Measurements from ENCODE around the gene AKNA.

AKNA gene

GRCh38 chr9:114290561-114290986, 97.2 kb downstream of the AKNA start:
- Histone ChIP-seq H3K36me3 (ENCODE audit: control insufficient read depth, insufficient read depth, low read length) (no peaks in the 10 kb centered on the region), H3K9ac (ENCODE audit: low read length) (no peak overlapping the region), H3K9me3 (ENCODE audit: control insufficient read depth, low read length) (no peaks in the 10 kb centered on the region), H3K4me3 (ENCODE audit: low read length) (no peak overlapping the region), H3K4me1 (ENCODE audit: control insufficient read depth, insufficient read depth, low read length) (no peaks in the 10 kb centered on the region), H3K27me3 (ENCODE audit: control insufficient read depth, insufficient read depth, low read length) (peaks cover 2% of the 10 kb centered on the region)

GRCh38 chr9:114289571-114290481, 98.0 kb downstream of the AKNA start:
- no peak overlapping the region for H3K9ac ChIP-seq (ENCODE audit: low read length)
- H3K27me3 ChIP-seq (ENCODE audit: control insufficient read depth, insufficient read depth, low read length), result peaks cover 2% of the 10 kb centered on the region
- no peaks in the 10 kb centered on the region for H3K4me1 ChIP-seq (ENCODE audit: control insufficient read depth, insufficient read depth, low read length)
- no peaks in the 10 kb centered on the region for H3K36me3 ChIP-seq (ENCODE audit: control insufficient read depth, insufficient read depth, low read length)
- H3K9me3 ChIP-seq (ENCODE audit: control insufficient read depth, low read length), result no peaks in the 10 kb centered on the region
- no peak overlapping the region for H3K4me3 ChIP-seq (ENCODE audit: low read length)

GRCh38 chr9:114289106-114289505, 98.7 kb downstream of the AKNA start:
- no peak overlapping the region for H3K4me3 ChIP-seq (ENCODE audit: low read length)
- peaks cover 2% of the 10 kb centered on the region for H3K27me3 ChIP-seq (ENCODE audit: control insufficient read depth, insufficient read depth, low read length)
- no peaks in the 10 kb centered on the region for H3K9me3 ChIP-seq (ENCODE audit: control insufficient read depth, low read length)
- H3K36me3 ChIP-seq (ENCODE audit: control insufficient read depth, insufficient read depth, low read length), result no peaks in the 10 kb centered on the region
- H3K4me1 ChIP-seq (ENCODE audit: control insufficient read depth, insufficient read depth, low read length), result no peaks in the 10 kb centered on the region
- H3K9ac ChIP-seq (ENCODE audit: low read length), result no peak overlapping the region

GRCh38 chr9:114288193-114289091, 99.3 kb downstream of the AKNA start:
- H3K9me3 ChIP-seq (ENCODE audit: control insufficient read depth, low read length), result no peaks in the 10 kb centered on the region
- no peak overlapping the region for H3K4me3 ChIP-seq (ENCODE audit: low read length)
- no peaks in the 10 kb centered on the region for H3K4me1 ChIP-seq (ENCODE audit: control insufficient read depth, insufficient read depth, low read length)
- H3K36me3 ChIP-seq (ENCODE audit: control insufficient read depth, insufficient read depth, low read length), result no peaks in the 10 kb centered on the region
- no peak overlapping the region for H3K9ac ChIP-seq (ENCODE audit: low read length)
- peaks cover 2% of the 10 kb centered on the region for H3K27me3 ChIP-seq (ENCODE audit: control insufficient read depth, insufficient read depth, low read length)

GRCh38 chr9:114287763-114288192, 100.0 kb downstream of the AKNA start:
- peaks cover 2% of the 10 kb centered on the region for H3K27me3 ChIP-seq (ENCODE audit: control insufficient read depth, insufficient read depth, low read length)
- H3K9me3 ChIP-seq (ENCODE audit: control insufficient read depth, low read length), result no peaks in the 10 kb centered on the region
- no peak overlapping the region for H3K9ac ChIP-seq (ENCODE audit: low read length)
- no peaks in the 10 kb centered on the region for H3K4me1 ChIP-seq (ENCODE audit: control insufficient read depth, insufficient read depth, low read length)
- H3K4me3 ChIP-seq (ENCODE audit: low read length), result no peak overlapping the region
- H3K36me3 ChIP-seq (ENCODE audit: control insufficient read depth, insufficient read depth, low read length), result no peaks in the 10 kb centered on the region

DNA sequence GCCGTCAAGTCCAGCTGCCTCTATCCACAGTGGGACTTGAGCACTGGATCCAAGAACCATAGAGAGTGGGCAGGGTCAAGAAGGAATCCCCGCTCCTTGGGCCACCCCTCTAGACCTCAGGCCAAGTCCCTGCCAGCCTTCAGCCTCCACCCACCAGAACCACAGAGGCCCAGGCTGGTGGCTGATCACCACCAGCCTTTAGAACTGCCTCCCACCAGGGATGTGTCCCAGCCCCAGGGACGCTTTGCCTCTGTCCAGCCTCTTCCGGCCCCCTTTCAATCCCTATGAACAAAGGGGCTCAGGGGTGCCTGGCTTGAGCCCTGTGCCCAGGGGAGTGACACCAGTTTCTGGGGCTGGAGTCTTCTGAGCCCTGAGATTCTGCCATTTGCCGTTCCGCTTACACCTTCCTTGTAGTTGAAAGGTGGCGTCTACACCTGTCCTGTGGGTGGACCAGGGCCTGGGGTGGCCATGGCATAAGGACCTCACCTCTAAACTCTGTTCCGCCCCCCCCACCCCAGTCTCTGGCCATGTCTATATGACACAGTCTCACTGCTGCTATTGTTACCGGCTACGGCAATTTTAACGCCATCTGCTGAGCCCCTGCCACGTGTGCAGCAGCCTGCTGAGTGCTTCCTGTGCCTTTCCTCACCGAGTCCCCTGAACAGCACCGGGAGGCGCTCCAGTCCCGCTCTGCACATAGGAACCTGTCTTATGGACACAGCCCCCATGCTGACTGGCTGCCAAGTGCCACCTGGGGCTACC, 100.6 kb downstream of the AKNA start:
- no peaks in the 10 kb centered on the region for H3K4me1 ChIP-seq (ENCODE audit: control insufficient read depth, insufficient read depth, low read length)
- no peaks in the 10 kb centered on the region for H3K9me3 ChIP-seq (ENCODE audit: control insufficient read depth, low read length)
- no peak overlapping the region for H3K9ac ChIP-seq (ENCODE audit: low read length)
- no peaks in the 10 kb centered on the region for H3K36me3 ChIP-seq (ENCODE audit: control insufficient read depth, insufficient read depth, low read length)
- no peak overlapping the region for H3K4me3 ChIP-seq (ENCODE audit: low read length)
- H3K27me3 ChIP-seq (ENCODE audit: control insufficient read depth, insufficient read depth, low read length), result peaks cover 2% of the 10 kb centered on the region

- Histone ChIP-seq H3K9ac (ENCODE audit: low read length) (no peak overlapping the region), H3K4me3 (ENCODE audit: low read length) (no peak overlapping the region), H3K36me3 (ENCODE audit: control insufficient read depth, insufficient read depth, low read length) (no peaks in the 10 kb centered on the region), H3K4me1 (ENCODE audit: control insufficient read depth, insufficient read depth, low read length) (no peaks in the 10 kb centered on the region), H3K9me3 (ENCODE audit: control insufficient read depth, low read length) (no peaks in the 10 kb centered on the region), H3K27me3 (ENCODE audit: control insufficient read depth, insufficient read depth, low read length) (peaks cover 2% of the 10 kb centered on the region)
Measured at GRCh38 chr9:114286146-114286679, 101.6 kb downstream of the AKNA start.

DNA sequence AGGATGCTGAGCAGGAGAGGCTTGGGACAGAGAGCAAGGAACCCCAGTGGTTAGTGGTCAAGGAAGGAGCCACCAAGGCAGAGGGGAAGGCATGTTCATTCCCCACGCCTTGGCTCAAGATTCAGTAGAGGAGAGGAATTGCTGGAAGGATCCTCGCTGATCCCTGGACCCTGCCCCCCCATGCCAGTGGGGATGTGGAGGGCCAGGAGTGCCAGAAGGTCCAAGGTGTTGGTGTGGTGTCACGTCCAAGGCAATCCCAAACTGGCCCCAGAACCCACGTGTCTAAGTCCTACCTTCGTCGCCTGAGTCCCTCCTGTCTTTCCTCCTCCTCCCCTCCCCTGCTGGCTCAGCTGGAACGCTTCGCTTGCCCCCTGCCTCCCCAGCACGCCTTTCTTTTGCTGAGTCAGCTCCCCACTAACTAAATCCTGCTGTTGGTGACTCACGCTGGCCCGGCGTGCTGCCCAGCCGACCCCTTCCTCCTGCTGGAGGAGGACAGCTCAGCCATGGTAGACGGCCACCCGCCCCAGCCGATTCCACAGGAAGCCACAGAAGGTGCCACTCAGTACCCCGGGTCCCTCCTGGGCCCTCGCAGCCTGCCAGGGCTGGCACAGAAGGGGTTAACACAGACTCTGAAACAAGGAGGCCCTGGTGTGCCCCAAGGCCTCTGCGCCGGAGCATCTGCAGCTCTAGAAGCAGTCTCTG, 102.5 kb downstream of the AKNA start:
- Histone ChIP-seq H3K9ac (ENCODE audit: low read length) (no peak overlapping the region), H3K4me3 (ENCODE audit: low read length) (no peak overlapping the region), H3K4me1 (ENCODE audit: control insufficient read depth, insufficient read depth, low read length) (no peaks in the 10 kb centered on the region), H3K27me3 (ENCODE audit: control insufficient read depth, insufficient read depth, low read length) (no peaks in the 10 kb centered on the region), H3K9me3 (ENCODE audit: control insufficient read depth, low read length) (no peaks in the 10 kb centered on the region), H3K36me3 (ENCODE audit: control insufficient read depth, insufficient read depth, low read length) (no peaks in the 10 kb centered on the region)

DNA sequence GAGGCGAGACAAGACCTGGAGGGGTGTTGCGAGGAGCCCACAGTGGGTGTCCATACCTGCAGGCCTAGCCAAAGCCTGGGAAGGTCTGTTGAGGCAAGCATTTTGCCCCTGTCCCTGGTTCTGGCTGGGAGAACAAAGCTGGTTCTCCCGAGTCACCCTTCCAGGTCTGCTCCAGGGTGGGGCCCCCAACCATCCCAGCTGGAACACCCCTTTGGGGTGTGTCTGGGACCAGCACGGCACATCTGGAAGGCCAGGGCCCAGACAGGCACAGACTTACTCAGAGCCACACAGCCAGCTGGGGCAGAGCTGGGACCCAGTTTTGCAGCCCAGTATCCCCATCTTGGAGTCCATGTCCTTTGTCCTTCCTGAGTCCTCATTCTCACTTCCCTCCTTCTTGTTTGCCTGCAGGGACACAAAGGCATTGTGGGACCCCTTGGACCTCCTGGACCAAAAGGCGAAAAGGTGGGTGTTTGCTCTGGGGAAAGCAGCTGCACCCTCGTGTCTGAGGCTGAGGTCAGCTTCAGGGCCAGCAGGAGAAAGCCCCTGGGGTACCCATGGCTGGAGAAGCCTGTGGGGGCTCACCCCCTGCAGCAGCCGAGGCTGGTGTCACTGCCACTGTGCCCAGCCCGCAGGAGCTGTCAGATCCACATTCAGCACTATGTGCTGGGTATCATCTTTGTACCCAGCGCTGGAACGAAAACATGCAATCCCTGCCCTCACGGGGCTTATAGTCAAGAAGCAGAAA, 103.3 kb downstream of the AKNA start:
- H3K4me1 ChIP-seq (ENCODE audit: control insufficient read depth, insufficient read depth, low read length), result no peaks in the 10 kb centered on the region
- H3K9me3 ChIP-seq (ENCODE audit: control insufficient read depth, low read length), result no peaks in the 10 kb centered on the region
- H3K27me3 ChIP-seq (ENCODE audit: control insufficient read depth, insufficient read depth, low read length), result no peaks in the 10 kb centered on the region
- H3K4me3 ChIP-seq (ENCODE audit: low read length), result no peak overlapping the region
- no peak overlapping the region for H3K9ac ChIP-seq (ENCODE audit: low read length)
- no peaks in the 10 kb centered on the region for H3K36me3 ChIP-seq (ENCODE audit: control insufficient read depth, insufficient read depth, low read length)
